ENCODE data around the gene TAF8. TPM values are rescaled to one million over a fixed set of nuclear protein-coding genes. Genes with fewer than 3 reads are reported as not detected.
A peak's percentile ranks its signal among the peaks of the same experiment; 100 is the strongest.

Gene TAF8
- polyA plus RNA-seq, 3 donors, result 13.1 to 24.7 (median 16.6) TPM

DNA sequence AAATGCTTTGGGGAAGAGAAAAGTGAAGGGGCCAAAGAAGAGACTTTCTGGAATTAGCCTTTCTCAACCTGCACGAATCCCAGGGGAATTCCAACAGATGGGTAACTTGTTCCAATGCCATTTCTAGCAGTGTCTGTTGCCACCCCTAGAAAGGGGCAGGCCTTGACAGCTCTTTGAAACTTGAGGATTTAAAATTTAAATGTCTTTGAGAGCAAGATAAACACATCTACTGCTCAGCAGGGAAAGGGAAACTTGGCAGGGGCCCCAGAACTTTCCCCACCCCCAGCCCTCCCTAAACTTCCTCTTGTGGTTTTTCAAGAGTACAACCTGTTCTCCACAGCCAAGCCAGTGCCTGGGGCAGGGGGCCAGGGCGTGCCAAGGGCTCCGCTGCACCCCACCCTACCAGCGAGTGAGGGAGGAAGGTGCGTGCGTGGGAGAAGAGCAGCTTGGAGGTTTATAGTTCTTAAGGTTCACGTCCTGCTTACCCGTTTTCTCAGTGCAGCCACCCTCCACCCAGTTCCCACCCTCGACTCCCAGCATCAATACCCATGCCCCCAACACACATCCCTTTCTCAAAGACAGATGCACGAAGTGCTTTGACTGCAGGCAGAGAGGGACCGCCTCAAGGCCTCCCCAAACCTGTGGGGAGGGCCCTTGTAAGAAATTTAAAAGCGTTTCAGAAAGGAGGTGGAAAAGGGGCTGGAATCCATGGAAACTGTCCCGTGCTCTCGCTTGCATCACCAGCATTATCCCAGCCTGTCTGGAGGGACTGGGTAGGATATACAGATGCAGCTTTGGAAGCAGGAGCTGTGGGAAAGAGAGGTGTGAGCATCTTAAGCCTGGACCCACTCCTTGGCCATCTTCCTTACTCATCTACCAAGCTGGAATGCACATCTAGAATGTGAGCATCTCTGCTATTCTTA lies 4.5 kb upstream of the TAF8 start:
- peak overlapping the region; percentile 52 for H2AFZ ChIP-seq (ENCODE audit: insufficient read depth, low read depth, low read length, poor library complexity, severe bottlenecking)
- Mint-ChIP-seq H3K4me1 (peaks cover 77% of the 10 kb centered on the region), H3K4me3 (peak overlapping the region; percentile 71 to 82), H3K27me3 (ENCODE audit: low read depth in 3 of 3) (peaks cover 7 to 28% (median 11%) of the 10 kb centered on the region in 3 donors), H3K36me3 (peaks cover 0 to 3% of the 10 kb centered on the region in 2 donors), H3K9me3 (peaks cover 0 to 2% (median 0%) of the 10 kb centered on the region in 7 donors), H3K27ac (peak overlapping the region; percentile 50 to 86 (median 80))
- peak overlapping the region; percentile 89 for H3K4me2 ChIP-seq (replicated peaks; ENCODE audit: extremely low read depth, low read length, poor library complexity, severe bottlenecking)
- H3K4me1 ChIP-seq (ENCODE audit: control insufficient read depth in 1 of 2, insufficient read depth in 2 of 2, low read length in 2 of 2), result peaks cover 71 to 82% of the 10 kb centered on the region in 2 donors
- WGBS (ENCODE audit: insufficient coverage), result 21% methylated on average over 4 of the region's 14 CpGs
- peak overlapping the region; percentile 39 for H3K9ac ChIP-seq (ENCODE audit: insufficient read depth, low read length, poor library complexity, severe bottlenecking)
- peak overlapping the region in 2 of 3 experiments; percentile 3 to 83 for H3K4me3 ChIP-seq (replicated peaks in 1 of 3; ENCODE audit: low read depth in 2 of 3, low read length in 3 of 3)
- H3K27me3 ChIP-seq (ENCODE audit: control insufficient read depth in 2 of 2, insufficient read depth in 2 of 2, low read length in 2 of 2), result peaks cover 0 to 8% of the 10 kb centered on the region in 2 donors
- intact Hi-C loops (cut with micrococcal nuclease), result loop anchor here (2.0 to 5.0 kb wide), 4 partner anchors 108 to 199 kb away; partner anchors contain the start of genes BYSL (in 1 of the 2) and MED20 (in 1 of the 2)
- H3K36me3 ChIP-seq (replicated peaks in 1 of 2; ENCODE audit: control insufficient read depth in 1 of 2, insufficient read depth in 2 of 2, low read length in 2 of 2), result no peaks in the 10 kb centered on the region
- DNase-seq, result peak; percentile 39 to 68 (median 67)
- peak overlapping the region; percentile 5 to 66 for H3K27ac ChIP-seq (ENCODE audit: low read depth in 1 of 2, low read length in 2 of 2)
- H3K9me3 ChIP-seq (replicated peaks in 1 of 2; ENCODE audit: control insufficient read depth in 1 of 2, insufficient read depth in 1 of 2, low read length in 2 of 2), result no peaks in the 10 kb centered on the region
- TF ChIP-seq, protein P1, sequence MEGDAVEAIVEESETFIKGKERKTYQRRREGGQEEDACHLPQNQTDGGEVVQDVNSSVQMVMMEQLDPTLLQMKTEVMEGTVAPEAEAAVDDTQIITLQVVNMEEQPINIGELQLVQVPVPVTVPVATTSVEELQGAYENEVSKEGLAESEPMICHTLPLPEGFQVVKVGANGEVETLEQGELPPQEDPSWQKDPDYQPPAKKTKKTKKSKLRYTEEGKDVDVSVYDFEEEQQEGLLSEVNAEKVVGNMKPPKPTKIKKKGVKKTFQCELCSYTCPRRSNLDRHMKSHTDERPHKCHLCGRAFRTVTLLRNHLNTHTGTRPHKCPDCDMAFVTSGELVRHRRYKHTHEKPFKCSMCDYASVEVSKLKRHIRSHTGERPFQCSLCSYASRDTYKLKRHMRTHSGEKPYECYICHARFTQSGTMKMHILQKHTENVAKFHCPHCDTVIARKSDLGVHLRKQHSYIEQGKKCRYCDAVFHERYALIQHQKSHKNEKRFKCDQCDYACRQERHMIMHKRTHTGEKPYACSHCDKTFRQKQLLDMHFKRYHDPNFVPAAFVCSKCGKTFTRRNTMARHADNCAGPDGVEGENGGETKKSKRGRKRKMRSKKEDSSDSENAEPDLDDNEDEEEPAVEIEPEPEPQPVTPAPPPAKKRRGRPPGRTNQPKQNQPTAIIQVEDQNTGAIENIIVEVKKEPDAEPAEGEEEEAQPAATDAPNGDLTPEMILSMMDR (IDR thresholded peaks at IDR 0.05), result no peak
- H4K20me1 ChIP-seq (ENCODE audit: insufficient read depth, low read length), result peaks cover 10% of the 10 kb centered on the region
- peaks cover 5% of the 10 kb centered on the region for H3K79me2 ChIP-seq (ENCODE audit: insufficient read depth, low read length)

GRCh38 chr6:42046464-42047212 lies 3.7 kb upstream of the TAF8 start:
- Histone ChIP-seq H4K20me1 (ENCODE audit: insufficient read depth, low read length) (peaks cover 7% of the 10 kb centered on the region), H2AFZ (ENCODE audit: insufficient read depth, low read depth, low read length, poor library complexity, severe bottlenecking) (peak overlapping the region; percentile 52), H3K27me3 (ENCODE audit: control insufficient read depth in 2 of 2, insufficient read depth in 2 of 2, low read length in 2 of 2) (peaks cover 0 to 8% of the 10 kb centered on the region in 2 donors), H3K27ac (ENCODE audit: low read depth in 1 of 2, low read length in 2 of 2) (no peak overlapping the region), H3K36me3 (replicated peaks in 1 of 2; ENCODE audit: control insufficient read depth in 1 of 2, insufficient read depth in 2 of 2, low read length in 2 of 2) (no peaks in the 10 kb centered on the region), H3K4me1 (ENCODE audit: control insufficient read depth in 1 of 2, insufficient read depth in 2 of 2, low read length in 2 of 2) (peaks cover 75 to 86% of the 10 kb centered on the region in 2 donors), H3K4me2 (replicated peaks; ENCODE audit: extremely low read depth, low read length, poor library complexity, severe bottlenecking) (peak overlapping the region; percentile 89), H3K9me3 (replicated peaks in 1 of 2; ENCODE audit: control insufficient read depth in 1 of 2, insufficient read depth in 1 of 2, low read length in 2 of 2) (no peaks in the 10 kb centered on the region), H3K4me3 (replicated peaks in 1 of 3; ENCODE audit: low read depth in 2 of 3, low read length in 3 of 3) (peak overlapping the region in 1 of 3 experiments; percentile 83), H3K9ac (ENCODE audit: insufficient read depth, low read length, poor library complexity, severe bottlenecking) (no peak overlapping the region), H3K79me2 (ENCODE audit: insufficient read depth, low read length) (peaks cover 13% of the 10 kb centered on the region)
- 67% methylated on average over 6 of the region's 12 CpGs for WGBS (ENCODE audit: insufficient coverage)
- TF ChIP-seq, protein P1 (IDR thresholded peaks at IDR 0.05), result no peak
- Mint-ChIP-seq H3K4me1 (peaks cover 76% of the 10 kb centered on the region), H3K27ac (peak overlapping the region in 2 of 7 donors; percentile 42 to 56), H3K36me3 (peaks cover 2 to 4% of the 10 kb centered on the region in 2 donors), H3K27me3 (ENCODE audit: low read depth in 3 of 3) (peaks cover 7 to 28% (median 11%) of the 10 kb centered on the region in 3 donors), H3K9me3 (peaks cover 0 to 2% (median 0%) of the 10 kb centered on the region in 7 donors), H3K4me3 (peak overlapping the region; percentile 48 to 97)
- intact Hi-C loops (cut with micrococcal nuclease), result loop anchor here (5.0 kb wide), 3 partner anchors 109 to 154 kb away; partner anchors contain the start of genes BYSL (in 1 of the 2) and MED20 (in 1 of the 2)
- DNase-seq, result no peak

All from CD14-positive monocyte (primary cell).